ENCODE data around the gene CCL5. TPM values are rescaled to one million over a fixed set of nuclear protein-coding genes. Genes with fewer than 3 reads are reported as not detected.

The CCL5 gene
- total and polyA plus RNA-seq, 3 donors from 2014 or later: 0.87 to 16.2 TPM; not detected in 1

GRCh38 chr17:35913609-35914008, 33.4 kb upstream of the CCL5 start:
- no peak for TF ChIP-seq POLR2A (IDR thresholded peaks at IDR 0.05)
- TF ChIP-seq, protein P1, sequence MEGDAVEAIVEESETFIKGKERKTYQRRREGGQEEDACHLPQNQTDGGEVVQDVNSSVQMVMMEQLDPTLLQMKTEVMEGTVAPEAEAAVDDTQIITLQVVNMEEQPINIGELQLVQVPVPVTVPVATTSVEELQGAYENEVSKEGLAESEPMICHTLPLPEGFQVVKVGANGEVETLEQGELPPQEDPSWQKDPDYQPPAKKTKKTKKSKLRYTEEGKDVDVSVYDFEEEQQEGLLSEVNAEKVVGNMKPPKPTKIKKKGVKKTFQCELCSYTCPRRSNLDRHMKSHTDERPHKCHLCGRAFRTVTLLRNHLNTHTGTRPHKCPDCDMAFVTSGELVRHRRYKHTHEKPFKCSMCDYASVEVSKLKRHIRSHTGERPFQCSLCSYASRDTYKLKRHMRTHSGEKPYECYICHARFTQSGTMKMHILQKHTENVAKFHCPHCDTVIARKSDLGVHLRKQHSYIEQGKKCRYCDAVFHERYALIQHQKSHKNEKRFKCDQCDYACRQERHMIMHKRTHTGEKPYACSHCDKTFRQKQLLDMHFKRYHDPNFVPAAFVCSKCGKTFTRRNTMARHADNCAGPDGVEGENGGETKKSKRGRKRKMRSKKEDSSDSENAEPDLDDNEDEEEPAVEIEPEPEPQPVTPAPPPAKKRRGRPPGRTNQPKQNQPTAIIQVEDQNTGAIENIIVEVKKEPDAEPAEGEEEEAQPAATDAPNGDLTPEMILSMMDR (IDR thresholded peaks at IDR 0.05): no peak
- WGBS, 2 donors: 90 to 94% methylated on average over 4 of the region's 4 CpGs
- H3K36me3 ChIP-seq (ENCODE audit: low read depth, missing control alignments): no peaks in the 10 kb centered on the region
- no peaks in the 10 kb centered on the region for H3K4me1 ChIP-seq
- no peak overlapping the region for H3K27ac ChIP-seq
- DNase-seq: no peak
- no peaks in the 10 kb centered on the region for H3K27me3 ChIP-seq
- H3K4me3 ChIP-seq: no peak overlapping the region
- intact Hi-C loops (cut with DNase I; ENCODE audit: low total_unique reads): no loop called here
- H3K9me3 ChIP-seq: no peaks in the 10 kb centered on the region

DNA sequence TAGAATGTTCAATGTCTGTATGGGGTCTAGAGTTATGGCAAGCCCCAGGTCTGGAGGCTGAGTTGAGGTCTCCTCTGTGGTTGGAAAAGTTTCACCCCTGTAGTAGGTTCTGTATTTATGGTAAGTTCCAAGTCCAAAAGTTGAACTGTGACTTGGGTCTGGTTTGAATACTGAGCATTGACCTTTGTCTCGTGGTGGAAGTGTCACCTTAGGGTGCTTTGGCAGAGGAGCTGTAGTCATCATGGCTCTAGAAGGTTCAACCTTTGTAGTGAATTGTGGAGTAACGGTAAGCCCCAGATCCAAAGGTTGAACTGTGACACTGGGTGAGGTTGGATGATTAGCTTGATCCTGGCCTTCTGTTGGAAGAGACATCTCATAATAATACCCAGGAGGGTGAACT, 32.8 kb upstream of the CCL5 start:
- Histone ChIP-seq H3K36me3 (ENCODE audit: low read depth, missing control alignments) (no peaks in the 10 kb centered on the region), H3K4me1 (no peaks in the 10 kb centered on the region), H3K27ac (no peak overlapping the region), H3K27me3 (no peaks in the 10 kb centered on the region), H3K4me3 (no peak overlapping the region), H3K9me3 (no peaks in the 10 kb centered on the region)
- no peak for TF ChIP-seq POLR2A (IDR thresholded peaks at IDR 0.05)
- TF ChIP-seq, protein P1 (IDR thresholded peaks at IDR 0.05): no peak
- 86 to 90% methylated on average over 2 of the region's 2 CpGs for WGBS, 2 donors
- intact Hi-C loops (cut with DNase I; ENCODE audit: low total_unique reads): no loop called here
- DNase-seq: no peak

GRCh38 chr17:35912339-35912912, 32.3 kb upstream of the CCL5 start:
- H3K4me1 ChIP-seq: no peaks in the 10 kb centered on the region
- no peak overlapping the region for H3K4me3 ChIP-seq
- 98 to 100% methylated on average over 3 of the region's 3 CpGs for WGBS, 2 donors

GRCh38 chr17:35909408-35909807, 29.2 kb upstream of the CCL5 start:
- intact Hi-C loops (cut with DNase I; ENCODE audit: low total_unique reads): no loop called here
- no peaks in the 10 kb centered on the region for H3K4me1 ChIP-seq
- H3K27ac ChIP-seq: no peak overlapping the region
- no peaks in the 10 kb centered on the region for H3K36me3 ChIP-seq (ENCODE audit: low read depth, missing control alignments)
- no peak for TF ChIP-seq POLR2A (IDR thresholded peaks at IDR 0.05)
- TF ChIP-seq, protein P1 (IDR thresholded peaks at IDR 0.05): no peak
- no peak for DNase-seq
- no peak overlapping the region for H3K4me3 ChIP-seq
- H3K9me3 ChIP-seq: no peaks in the 10 kb centered on the region
- H3K27me3 ChIP-seq: no peaks in the 10 kb centered on the region
- WGBS, 2 donors: 87 to 91% methylated on average over 3 of the region's 3 CpGs

More at GRCh38 chr17:35912339-35912912, 32.3 kb upstream of the CCL5 start:
- no peak for DNase-seq
- H3K9me3 ChIP-seq: no peaks in the 10 kb centered on the region
- no peak overlapping the region for H3K27ac ChIP-seq
- intact Hi-C loops (cut with DNase I; ENCODE audit: low total_unique reads): no loop called here
- no peaks in the 10 kb centered on the region for H3K36me3 ChIP-seq (ENCODE audit: low read depth, missing control alignments)
- TF ChIP-seq, protein P1 (IDR thresholded peaks at IDR 0.05): no peak
- no peak for TF ChIP-seq POLR2A (IDR thresholded peaks at IDR 0.05)
- H3K27me3 ChIP-seq: no peaks in the 10 kb centered on the region

- intact Hi-C loops (cut with DNase I; ENCODE audit: low total_unique reads): no loop called here
- DNase-seq: no peak
Measured at GRCh38 chr17:35907691-35908090, 27.5 kb upstream of the CCL5 start.

More at GRCh38 chr17:35907691-35908090, 27.5 kb upstream of the CCL5 start:
- no peak overlapping the region for H3K27ac ChIP-seq
- TF ChIP-seq, protein P1 (IDR thresholded peaks at IDR 0.05): no peak
- TF ChIP-seq POLR2A (IDR thresholded peaks at IDR 0.05): no peak
- no peaks in the 10 kb centered on the region for H3K27me3 ChIP-seq
- H3K9me3 ChIP-seq: no peaks in the 10 kb centered on the region
- H3K4me1 ChIP-seq: no peaks in the 10 kb centered on the region
- H3K4me3 ChIP-seq: no peak overlapping the region
- no peaks in the 10 kb centered on the region for H3K36me3 ChIP-seq (ENCODE audit: low read depth, missing control alignments)
- 64 to 66% methylated on average over 5 of the region's 5 CpGs for WGBS, 2 donors
